Measurements from ENCODE around the gene MRPS24.
"Not testable (repeated sequence)": the region's sequence is repeated elsewhere in the genome, so short reads cannot be mapped to it uniquely, and the experiment has no call there.

MRPS24 gene

DNA sequence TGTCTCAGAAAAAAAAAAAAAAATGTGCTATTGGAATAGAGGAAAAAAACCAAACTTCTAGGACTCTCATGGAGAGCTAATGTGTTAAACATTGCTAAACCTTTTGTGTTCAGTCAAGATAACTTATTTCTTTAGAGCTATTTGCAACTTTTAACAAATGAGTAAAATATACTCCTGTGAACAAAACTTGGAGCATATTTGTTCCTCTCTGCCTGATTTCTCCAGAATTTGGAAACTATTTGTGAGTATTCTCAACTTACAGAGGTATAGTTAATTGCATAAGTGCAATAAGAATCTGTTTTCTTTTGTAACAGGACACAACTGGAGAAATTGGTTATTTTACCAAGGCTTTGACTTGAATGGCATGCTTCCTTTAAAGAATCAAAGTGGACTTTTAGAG is 38.4 kb downstream of the MRPS24 start:
- DNase-seq: not testable (repeated sequence)

DNA sequence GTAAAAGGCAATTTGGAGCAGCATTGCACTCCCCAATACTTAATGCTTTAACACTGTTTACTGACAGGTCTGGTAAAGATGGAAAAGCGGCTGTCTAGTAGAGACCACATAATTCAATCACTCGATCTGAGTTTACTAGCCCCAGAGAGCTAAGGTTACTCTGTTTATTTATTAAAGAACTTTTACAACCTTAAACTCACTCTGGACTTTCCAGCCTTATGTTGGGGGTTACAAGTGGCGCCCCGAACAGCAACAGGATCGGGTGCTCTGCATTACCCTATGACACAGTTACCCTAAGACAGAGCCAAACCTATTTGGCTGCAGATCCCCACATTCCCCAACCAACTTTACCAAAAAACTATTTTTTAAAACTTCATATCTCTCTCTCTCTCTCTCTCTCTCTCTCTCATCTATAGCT is 43.9 kb downstream of the MRPS24 start:
- DNase-seq: no peak

DNA sequence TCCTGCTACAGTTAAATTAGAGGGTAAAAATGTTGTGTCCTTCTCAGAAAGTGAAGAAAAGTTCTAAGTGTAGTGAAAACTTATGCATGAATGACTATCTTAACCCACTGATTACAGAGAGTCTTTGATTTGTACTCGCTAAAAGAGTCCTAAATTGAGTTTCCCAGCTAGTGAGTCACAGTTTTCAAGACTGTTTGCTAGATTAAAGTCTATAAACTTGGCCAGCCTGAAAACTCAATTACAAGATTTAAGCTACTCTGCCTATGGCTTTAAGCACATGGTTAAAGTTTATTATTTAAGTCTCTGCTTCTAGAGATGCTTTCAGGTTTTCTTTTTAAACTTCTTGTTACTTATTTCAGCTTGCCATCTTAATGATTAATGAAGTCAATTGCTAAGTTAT is 44.4 kb downstream of the MRPS24 start:
- DNase-seq: no peak

DNA sequence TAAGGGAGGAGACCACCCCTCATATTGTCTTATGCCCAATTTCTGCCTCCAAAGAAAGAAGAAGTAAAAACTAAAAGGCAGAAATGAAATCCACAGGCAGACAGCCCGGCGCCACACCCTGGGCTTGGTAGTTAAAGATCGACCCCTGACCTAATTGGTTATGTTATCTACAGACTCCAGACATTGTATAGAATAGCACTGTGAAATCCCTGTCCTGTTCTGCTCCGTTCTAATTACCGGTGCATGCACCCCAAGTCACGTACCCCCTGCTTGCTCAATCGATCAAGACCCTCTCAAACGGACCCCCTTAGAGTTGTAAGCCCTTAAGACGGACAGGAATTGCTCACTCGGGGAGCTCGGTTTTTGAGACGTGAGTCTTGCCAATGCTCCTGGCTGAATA is 44.8 kb downstream of the MRPS24 start:
- DNase-seq: not testable (repeated sequence)

DNA sequence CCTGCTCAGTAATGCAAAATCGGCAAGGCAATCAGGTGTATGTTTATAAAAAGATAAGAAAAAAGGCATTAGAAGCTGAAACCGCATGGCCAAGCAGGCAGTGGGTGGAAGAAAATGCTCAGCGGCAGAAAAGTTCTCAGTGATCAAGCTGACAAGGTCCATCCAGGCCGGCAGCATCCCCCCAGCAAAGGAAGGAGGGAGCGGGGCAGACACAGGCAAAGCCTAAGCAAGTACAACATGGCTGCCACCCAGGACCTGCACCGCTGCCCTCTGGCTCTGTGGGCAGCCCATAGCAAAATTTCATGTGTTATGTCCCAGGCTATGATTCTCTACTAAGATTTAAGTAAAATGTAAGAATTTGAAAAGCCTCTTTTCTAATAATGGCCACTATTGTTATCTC is 45.4 kb downstream of the MRPS24 start:
- DNase-seq: no peak

DNA sequence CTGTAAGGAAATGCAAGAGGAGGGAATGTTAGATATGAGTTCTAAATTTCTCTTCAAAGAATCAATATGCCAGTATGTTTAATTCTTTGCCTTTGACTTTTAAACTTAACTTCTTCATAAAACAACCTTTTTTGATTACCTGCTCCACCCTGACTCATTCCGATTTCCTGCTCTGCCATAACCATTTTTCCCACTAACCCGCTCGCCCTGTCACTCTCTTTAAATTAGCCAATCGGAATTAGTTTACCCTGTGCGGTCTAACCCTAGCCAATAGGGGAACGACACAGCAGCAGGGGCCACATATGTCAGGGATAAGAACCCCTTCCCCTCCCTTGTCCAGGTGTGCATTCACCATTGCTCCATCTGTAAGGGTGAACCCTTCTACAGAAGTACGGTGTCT is 45.9 kb downstream of the MRPS24 start:
- DNase-seq: not testable (repeated sequence)

Measured in NCI-H2029 treated with DMSO at 0.1 percent for 48 hours (cell line).